AG09309 (cell line): ENCODE data around the gene SPATS2.

ENCODE experiments used
- DNase-seq: peaks from one replicate; pipeline ENCODE4 v3.0.0-alpha.2; 2010; ENCODE audit warnings: low read depth
- H3K4me3 ChIP-seq: 2 replicates; pipeline ENCODE4 v1.5.1; 2011; ENCODE audit warnings: mild to moderate bottlenecking, low read depth, low read length, moderate library complexity; ENCODE audit not compliant: control insufficient read depth
- CTCF ChIP-seq: IDR thresholded peaks from 2 replicates; pipeline ENCODE4 v1.5.1; 2011; ENCODE audit warnings: mild to moderate bottlenecking, low read depth, low read length, inconsistent platforms; ENCODE audit not compliant: insufficient read depth, control insufficient read depth; ENCODE audit errors: missing control alignments

SPATS2 gene

GRCh38 chr12:49546481-49546880 lies 179.2 kb downstream of the SPATS2 start:
- TF ChIP-seq CTCF = no peak
- no peak for DNase-seq
- H3K4me3 ChIP-seq = no peak overlapping the region

- no peak for DNase-seq
- H3K4me3 ChIP-seq = no peak overlapping the region
- no peak for TF ChIP-seq CTCF
These were observed 179.9 kb downstream of the SPATS2 start for GRCh38 chr12:49547090-49547690.

GRCh38 chr12:49548481-49548821 lies 181.2 kb downstream of the SPATS2 start:
- DNase-seq = no peak
- H3K4me3 ChIP-seq = peak overlapping the region; percentile 17
- no peak for TF ChIP-seq CTCF

- peak; percentile 34 for TF ChIP-seq CTCF
- peak overlapping the region; percentile 17 for H3K4me3 ChIP-seq
- DNase-seq = no peak
These were observed 181.8 kb downstream of the SPATS2 start for GRCh38 chr12:49548822-49549648.

- no peak for DNase-seq
- H3K4me3 ChIP-seq = no peak overlapping the region
These were observed 182.8 kb downstream of the SPATS2 start for GRCh38 chr12:49549735-49550692.

More at GRCh38 chr12:49549735-49550692, 182.8 kb downstream of the SPATS2 start:
- TF ChIP-seq CTCF = no peak
